Psoas muscle (tissue), 8 donors: Measurements from ENCODE around the gene P4HA1. TPM values are rescaled to one million over a fixed set of nuclear protein-coding genes. Genes with fewer than 3 reads are reported as not detected.
"Not testable (repeated sequence)": the region's sequence is repeated elsewhere in the genome, so short reads cannot be mapped to it uniquely, and the experiment has no call there.

ENCODE experiments used
- ATAC-seq, 4 donors: fragments of 200-7000 bp; cut with Tn5 transposase; one replicate each; pipeline ENCODE4 v1.9.1; 2020; ENCODE audit warnings: moderate library complexity in 3 of 4, mild to moderate bottlenecking in 2 of 4
- DNase-seq, 2 donors: peaks; one replicate each; pipeline ENCODE4 v3.0.0-alpha.2; 2020
- H3K27ac ChIP-seq: fragments of 200-600 bp; one replicate; pipeline ENCODE4 v1.8.0; 2022
- H3K27me3 ChIP-seq, 3 donors: fragments of 200-600 bp in 1 of 3; one replicate each; pipeline versions ENCODE4 v1.6.1 to v1.8.0; 2013 to 2022; ENCODE audit warnings: low read length in 2 of 3, mild to moderate bottlenecking in 2 of 3, moderate library complexity in 1 of 3; ENCODE audit not compliant: insufficient read depth in 3 of 3
- H3K36me3 ChIP-seq, 2 donors: fragments of 200-600 bp in 1 of 2; one replicate each; pipeline versions ENCODE4 v1.6.1 to v1.8.0; 2013 to 2022; ENCODE audit warnings: low read depth in 1 of 2, mild to moderate bottlenecking in 1 of 2, moderate library complexity in 1 of 2; ENCODE audit not compliant: insufficient read depth in 1 of 2
- H3K4me1 ChIP-seq: fragments of 200-600 bp; one replicate; pipeline ENCODE4 v1.8.0; 2022
- H3K4me3 ChIP-seq: fragments of 200-600 bp; one replicate; pipeline ENCODE4 v1.8.0; 2022; ENCODE audit warnings: mild to moderate bottlenecking
- H3K9me3 ChIP-seq: fragments of 200-600 bp; one replicate; pipeline ENCODE4 v1.8.0; 2022
- CTCF ChIP-seq: fragments of 200-600 bp; IDR thresholded peaks from one replicate; pipeline ENCODE4 v1.8.0; 2022; ENCODE audit warnings: antibody characterized with exemption
- WGBS, 3 donors: extraction: QIAGEN DNeasy Blood & Tissue Kit; methylation state at CpG; one replicate each; pipeline versions ENCODE4 v1.1.6 to v1.1.7; 2013; 5-methylcytosine and 5-hydroxymethylcytosine counted together
- intact Hi-C, 2 donors: fragments of 100-400 bp; cut with DNase I; formaldehyde crosslinking; loops; one replicate each; pipeline versions ENCODE4 v1.11.0 to v1.14.2; 2022
- polyA plus RNA-seq, 3 donors: library from polyadenylated mRNA; stranded (reverse); fragments of 200-250 nt; gene quantifications; one replicate each; pipeline ENCODE4 v1.2.3, GENCODE V29; 2013
- total RNA-seq, 4 donors: library from RNA; stranded (reverse); fragmentation: NEBNext Ultra II Directional in 2 of 4; extraction: Animal tissue kit (Norgen Biotek cat#: 25700) in 2 of 4; gene quantifications; one replicate each; pipeline versions ENCODE4 v1.2.1 to v1.2.4, GENCODE V29; 2021 to 2023
- donor health status: healthy with polysubstance abuse.
- donor health status: DM: no; HTN: no; CAD: no; lungs with moderate emphysema.
- donor health status: Bipolar disorder and iron deficiency.
- donor health status: healthy.
- donor health status: DM: yes; HTN: yes; CAD: no.
- donor health status: DM: no; HTN: no; CAD: no.
- donor health status: DM: no; HTN: no; CAD: no.
- donor health status: DM: yes; HTN: yes; CAD: no.

The P4HA1 gene
- total and polyA plus RNA-seq, 7 donors, result 6.2 to 262 (median 73.2) TPM

- H3K36me3 ChIP-seq, result peaks cover 4 to 85% of the 10 kb centered on the region in 2 donors
These were observed 80.9 kb downstream of the P4HA1 start for GRCh38 chr10:73015779-73016178.

GRCh38 chr10:73003822-73004221 is 92.8 kb downstream of the P4HA1 start:
- H3K36me3 ChIP-seq, result peaks cover under 1 to 87% of the 10 kb centered on the region in 2 donors
- H3K4me3 ChIP-seq, result no peak overlapping the region
- ATAC-seq, result peak in 1 of 4 donors; percentile 4
- H3K4me1 ChIP-seq, result no peaks in the 10 kb centered on the region
- no peak for TF ChIP-seq CTCF
- H3K9me3 ChIP-seq, result no peaks in the 10 kb centered on the region
- intact Hi-C loops, result no loop called here
- H3K27ac ChIP-seq, result no peak overlapping the region
- no peak for DNase-seq
- no peaks in the 10 kb centered on the region for H3K27me3 ChIP-seq

More at GRCh38 chr10:73015779-73016178, 80.9 kb downstream of the P4HA1 start:
- DNase-seq (no peak), ATAC-seq (no peak)
- no peaks in the 10 kb centered on the region for H3K27me3 ChIP-seq
- intact Hi-C loops, result no loop called here
- peaks cover 16% of the 10 kb centered on the region for H3K4me1 ChIP-seq
- WGBS, 3 donors, result 92 to 96% (median 93%) methylated on average over 2 of the region's 2 CpGs
- H3K9me3 ChIP-seq, result no peaks in the 10 kb centered on the region
- no peak overlapping the region for H3K27ac ChIP-seq
- H3K4me3 ChIP-seq, result no peak overlapping the region
- TF ChIP-seq CTCF, result no peak

- 95 to 97% (median 97%) methylated on average over 3 of the region's 3 CpGs for WGBS, 3 donors
- peak in 1 of 4 donors; percentile 5 for ATAC-seq
- intact Hi-C loops, result no loop called here
- H3K4me3 ChIP-seq, result no peak overlapping the region
- no peak for TF ChIP-seq CTCF
- H3K27me3 ChIP-seq, result no peaks in the 10 kb centered on the region
- no peaks in the 10 kb centered on the region for H3K9me3 ChIP-seq
- no peak overlapping the region for H3K27ac ChIP-seq
- no peak for DNase-seq
- no peaks in the 10 kb centered on the region for H3K4me1 ChIP-seq
- peaks cover 0 to 58% of the 10 kb centered on the region in 2 donors for H3K36me3 ChIP-seq
These were observed 95.7 kb downstream of the P4HA1 start for GRCh38 chr10:73000973-73001372.

GRCh38 chr10:72997099-72997498 is 99.6 kb downstream of the P4HA1 start:
- ATAC-seq, result peak in 1 of 4 donors; percentile 16

GRCh38 chr10:72995459-72995858 is 101.2 kb downstream of the P4HA1 start:
- H3K27ac ChIP-seq, H3K36me3 ChIP-seq, H3K27me3 ChIP-seq, H3K4me1 ChIP-seq, H3K9me3 ChIP-seq, ATAC-seq, H3K4me3 ChIP-seq, intact Hi-C loops, DNase-seq: not testable (repeated sequence)

More at GRCh38 chr10:72997099-72997498, 99.6 kb downstream of the P4HA1 start:
- WGBS, 3 donors, result 96 to 97% (median 97%) methylated on average over 2 of the region's 2 CpGs
- no peak for TF ChIP-seq CTCF
- H3K27me3 ChIP-seq, result no peaks in the 10 kb centered on the region
- H3K4me1 ChIP-seq, result no peaks in the 10 kb centered on the region
- H3K27ac ChIP-seq, result no peak overlapping the region
- intact Hi-C loops, result no loop called here
- H3K36me3 ChIP-seq, result peaks cover 0 to 20% of the 10 kb centered on the region in 2 donors
- DNase-seq, result no peak
- no peak overlapping the region for H3K4me3 ChIP-seq
- H3K9me3 ChIP-seq, result no peaks in the 10 kb centered on the region

GRCh38 chr10:72989771-72990170 is 106.9 kb downstream of the P4HA1 start:
- H3K27ac ChIP-seq, H3K27me3 ChIP-seq, intact Hi-C loops, H3K4me1 ChIP-seq, DNase-seq, ATAC-seq, H3K4me3 ChIP-seq, H3K9me3 ChIP-seq: not testable (repeated sequence)
- H3K36me3 ChIP-seq, result peaks cover 0 to 20% of the 10 kb centered on the region in 2 donors
- 82 to 88% (median 86%) methylated on average over 7 of the region's 7 CpGs for WGBS, 3 donors

GRCh38 chr10:72984618-72985017 is 112.0 kb downstream of the P4HA1 start:
- H3K4me3 ChIP-seq, H3K4me1 ChIP-seq, H3K27ac ChIP-seq, H3K27me3 ChIP-seq, ATAC-seq, intact Hi-C loops, DNase-seq, H3K9me3 ChIP-seq: not testable (repeated sequence)
- H3K36me3 ChIP-seq, result peaks cover 0 to 15% of the 10 kb centered on the region in 2 donors
- 88 to 95% (median 94%) methylated on average over 4 of the region's 4 CpGs for WGBS, 3 donors
